PC-3 (cell line): Measurements from ENCODE around the gene MYH9.

ENCODE experiments used
- EZH2 ChIP-seq: fragments of 300-600 bp; sonication (generic); IDR thresholded peaks from one replicate; pipeline ENCODE4 v1.6.1; 2017; ENCODE audit warnings: antibody characterized with exemption, mild to moderate bottlenecking, low read length; ENCODE audit not compliant: unreplicated experiment
- EZH2phosphoT487 ChIP-seq: fragments of 300-600 bp; sonication (generic); IDR thresholded peaks from 2 replicates; pipeline ENCODE4 v1.6.1; 2018; ENCODE audit warnings: mild to moderate bottlenecking, antibody characterized with exemption, low read length, borderline replicate concordance
- TF ChIP-seq, protein P1 (sequence below): fragments of 300-600 bp; sonication (generic); conservative IDR thresholded peaks from 2 replicates; pipeline ENCODE4 v1.5.1; 2017; ENCODE audit warnings: antibody characterized with exemption, low read depth, mild to moderate bottlenecking, low read length

DNA sequence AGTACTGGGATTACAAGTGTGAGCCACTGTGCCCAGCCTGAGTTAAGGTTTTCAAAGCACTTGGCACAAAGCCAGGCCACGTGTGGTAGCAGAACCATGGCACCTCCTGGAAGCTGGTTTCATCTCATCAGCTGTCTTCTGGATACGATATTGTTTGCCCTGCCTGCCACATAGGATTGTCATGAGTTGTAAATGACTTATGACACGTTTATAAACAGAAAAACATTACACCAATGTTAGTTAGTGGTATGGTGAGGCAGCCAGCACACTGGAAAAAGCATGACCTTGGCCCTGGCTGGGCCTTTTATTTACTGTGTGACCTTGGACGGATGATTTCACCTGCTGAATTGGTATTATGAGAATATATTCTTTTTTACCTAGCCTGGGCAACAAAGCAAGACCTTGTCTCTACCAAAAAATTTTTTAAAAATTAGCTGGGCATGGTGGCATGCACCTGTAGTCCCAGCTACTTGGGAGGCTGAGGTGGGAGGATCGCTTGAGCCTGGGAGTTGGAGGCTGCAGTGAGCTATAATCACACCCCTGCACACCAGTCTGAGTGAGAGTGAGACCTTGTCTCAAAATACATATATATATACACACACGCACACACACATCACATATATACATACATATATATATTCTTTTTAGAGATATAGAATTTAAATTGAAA is 24.0 kb upstream of the MYH9 start:
- TF ChIP-seq EZH2phosphoT487 (no peak), EZH2 (no peak)
- TF ChIP-seq, protein P1, sequence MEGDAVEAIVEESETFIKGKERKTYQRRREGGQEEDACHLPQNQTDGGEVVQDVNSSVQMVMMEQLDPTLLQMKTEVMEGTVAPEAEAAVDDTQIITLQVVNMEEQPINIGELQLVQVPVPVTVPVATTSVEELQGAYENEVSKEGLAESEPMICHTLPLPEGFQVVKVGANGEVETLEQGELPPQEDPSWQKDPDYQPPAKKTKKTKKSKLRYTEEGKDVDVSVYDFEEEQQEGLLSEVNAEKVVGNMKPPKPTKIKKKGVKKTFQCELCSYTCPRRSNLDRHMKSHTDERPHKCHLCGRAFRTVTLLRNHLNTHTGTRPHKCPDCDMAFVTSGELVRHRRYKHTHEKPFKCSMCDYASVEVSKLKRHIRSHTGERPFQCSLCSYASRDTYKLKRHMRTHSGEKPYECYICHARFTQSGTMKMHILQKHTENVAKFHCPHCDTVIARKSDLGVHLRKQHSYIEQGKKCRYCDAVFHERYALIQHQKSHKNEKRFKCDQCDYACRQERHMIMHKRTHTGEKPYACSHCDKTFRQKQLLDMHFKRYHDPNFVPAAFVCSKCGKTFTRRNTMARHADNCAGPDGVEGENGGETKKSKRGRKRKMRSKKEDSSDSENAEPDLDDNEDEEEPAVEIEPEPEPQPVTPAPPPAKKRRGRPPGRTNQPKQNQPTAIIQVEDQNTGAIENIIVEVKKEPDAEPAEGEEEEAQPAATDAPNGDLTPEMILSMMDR = no peak
